ENCODE results near the gene C17orf100.
"Not testable (repeated sequence)": the region's sequence is repeated elsewhere in the genome, so short reads cannot be mapped to it uniquely, and the experiment has no call there.

C17orf100 gene

GRCh38 chr17:6641247-6641863 is 10.2 kb upstream of the C17orf100 start:
- no peak for DNase-seq (ENCODE audit: low read depth in 2 of 2)

- no peak for DNase-seq (ENCODE audit: low read depth in 2 of 2)
Observed at GRCh38 chr17:6642592-6642991, 9.0 kb upstream of the C17orf100 start.

- DNase-seq (ENCODE audit: low read depth in 2 of 2) = no peak
Observed at GRCh38 chr17:6643451-6644125, 8.0 kb upstream of the C17orf100 start.

GRCh38 chr17:6648181-6648580 is 3.4 kb upstream of the C17orf100 start:
- no peak for DNase-seq (ENCODE audit: low read depth in 2 of 2)

- DNase-seq (ENCODE audit: low read depth in 2 of 2) = no peak
Observed at GRCh38 chr17:6651919-6652452, 424 bp downstream of the C17orf100 start.

GRCh38 chr17:6654841-6655731 is 3.5 kb downstream of the C17orf100 start:
- DNase-seq (ENCODE audit: low read depth in 2 of 2) = no peak

- DNase-seq (ENCODE audit: low read depth in 2 of 2) = not testable (repeated sequence)
Observed at GRCh38 chr17:6655732-6656361, 4.3 kb downstream of the C17orf100 start.

- not testable (repeated sequence) for DNase-seq (ENCODE audit: low read depth in 2 of 2)
Observed at GRCh38 chr17:6656797-6657632, 5.5 kb downstream of the C17orf100 start.

GRCh38 chr17:6657633-6658287 is 6.2 kb downstream of the C17orf100 start:
- no peak for DNase-seq (ENCODE audit: low read depth in 2 of 2)

GRCh38 chr17:6658411-6658810 is 6.8 kb downstream of the C17orf100 start:
- DNase-seq (ENCODE audit: low read depth in 2 of 2) = not testable (repeated sequence)

GRCh38 chr17:6660101-6660500 is 8.5 kb downstream of the C17orf100 start:
- DNase-seq (ENCODE audit: low read depth in 2 of 2) = no peak

- peak in 1 of 2 donors; percentile 21 for DNase-seq (ENCODE audit: low read depth in 2 of 2)
Observed at GRCh38 chr17:6660805-6661463, 9.4 kb downstream of the C17orf100 start.

GRCh38 chr17:6661464-6661848 is 9.9 kb downstream of the C17orf100 start:
- no peak for DNase-seq (ENCODE audit: low read depth in 2 of 2)

- not testable (repeated sequence) for DNase-seq (ENCODE audit: low read depth in 2 of 2)
Observed at GRCh38 chr17:6663200-6663599, 11.6 kb downstream of the C17orf100 start.

GRCh38 chr17:6666077-6666521 is 14.5 kb downstream of the C17orf100 start:
- DNase-seq (ENCODE audit: low read depth in 2 of 2) = peak in 1 of 2 donors; percentile 32

GRCh38 chr17:6666557-6666956 is 15.0 kb downstream of the C17orf100 start:
- no peak for DNase-seq (ENCODE audit: low read depth in 2 of 2)

- DNase-seq (ENCODE audit: low read depth in 2 of 2) = no peak
Observed at GRCh38 chr17:6667516-6667915, 16.0 kb downstream of the C17orf100 start.

- no peak for DNase-seq (ENCODE audit: low read depth in 2 of 2)
Observed at GRCh38 chr17:6668219-6668618, 16.7 kb downstream of the C17orf100 start.

- no peak for DNase-seq (ENCODE audit: low read depth in 2 of 2)
Observed at GRCh38 chr17:6668727-6669425, 17.3 kb downstream of the C17orf100 start.

Data from stimulated activated CD8-positive, alpha-beta memory T cell treated with anti-CD3 and anti-CD28 coated beads, Interleukin-15, amount 100 ng/mL, for 48 hours (primary cell).